ENCODE data around the gene FAM43B.

- TF ChIP-seq CTCF (IDR thresholded peaks at IDR 0.05 in 4 of 5, conservative IDR thresholded peaks at IDR 0.05 in 1 of 5) (no peak), POLR2A (IDR thresholded peaks at IDR 0.05) (no peak)
Measured at GRCh38 chr1:20578721-20579395, 26.5 kb downstream of the FAM43B start.

All from gastrocnemius medialis (tissue), 4 donors.